Endodermal cell (in vitro differentiated cells): ENCODE results near the gene SLIT3. TPM values are rescaled to one million over a fixed set of nuclear protein-coding genes. Genes with fewer than 3 reads are reported as not detected.

Source experiments
- DNase-seq: peaks from one replicate; pipeline ENCODE4 v3.0.0-alpha.2; 2017
- H3K27ac ChIP-seq: 2 replicates; pipeline ENCODE4 v1.5.1; 2013; ENCODE audit warnings: mild to moderate bottlenecking, low read depth, low read length, moderate library complexity
- H3K27me3 ChIP-seq: 2 replicates; pipeline ENCODE4 v1.6.1; 2013; ENCODE audit warnings: mild to moderate bottlenecking, low read length, moderate library complexity; ENCODE audit not compliant: insufficient read depth, control insufficient read depth, poor library complexity, severe bottlenecking
- H3K36me3 ChIP-seq: 2 replicates; pipeline ENCODE4 v1.7.0; 2013; ENCODE audit warnings: mild to moderate bottlenecking, low read length, moderate library complexity; ENCODE audit not compliant: control insufficient read depth, insufficient read depth
- H3K4me1 ChIP-seq: one replicate; pipeline ENCODE4 v1.7.0; 2013; ENCODE audit warnings: low read length; ENCODE audit not compliant: control insufficient read depth, insufficient read depth
- H3K4me3 ChIP-seq: 2 replicates; pipeline ENCODE4 v1.5.1; 2013; ENCODE audit warnings: mild to moderate bottlenecking, low read length, moderate library complexity
- H3K9ac ChIP-seq: 2 replicates; pipeline ENCODE4 v1.6.1; 2013; ENCODE audit warnings: mild to moderate bottlenecking, low read length, moderate library complexity; ENCODE audit not compliant: poor library complexity, severe bottlenecking; ENCODE audit errors: extremely low read depth
- H3K9me3 ChIP-seq: 2 replicates; pipeline ENCODE4 v1.6.1; 2013; ENCODE audit warnings: mild to moderate bottlenecking, low read length, moderate library complexity; ENCODE audit not compliant: control insufficient read depth
- H3K27ac Mint-ChIP-seq: 2 replicates; pipeline ENCODE4 v1.8.0; 2020; ENCODE audit warnings: mixed read lengths
- H3K27me3 Mint-ChIP-seq: 2 replicates; pipeline ENCODE4 v1.8.0; 2021; ENCODE audit warnings: mild to moderate bottlenecking, mixed read lengths; ENCODE audit not compliant: insufficient read depth
- H3K36me3 Mint-ChIP-seq: 2 replicates; pipeline ENCODE4 v1.8.0; 2020; ENCODE audit warnings: low read depth, mixed read lengths
- H3K4me1 Mint-ChIP-seq: 2 replicates; pipeline ENCODE4 v1.8.0; 2020; ENCODE audit warnings: mixed read lengths
- H3K4me3 Mint-ChIP-seq: 2 replicates; pipeline ENCODE4 v1.8.0; 2020; ENCODE audit warnings: mild to moderate bottlenecking, moderate library complexity, mixed read lengths
- H3K9me3 Mint-ChIP-seq: 2 replicates; pipeline ENCODE4 v1.8.0; 2020; ENCODE audit warnings: mild to moderate bottlenecking, mixed read lengths
- CTCF ChIP-seq: fragments of 200-600 bp; sonication (generic); conservative IDR thresholded peaks from 2 replicates; pipeline ENCODE4 v1.5.0; 2021; ENCODE audit warnings: antibody characterized with exemption, mild to moderate bottlenecking
- WGBS, 2 experiments: methylation state at CpG; one replicate each; pipeline versions ENCODE4 v1.1.5 to v1.1.7; 2013; ENCODE audit warnings: missing lambda C conversion rate in 2 of 2, mixed read lengths in 1 of 2; ENCODE audit not compliant: insufficient coverage in 1 of 2, insufficient read length in 1 of 2; 5-methylcytosine and 5-hydroxymethylcytosine counted together
- total RNA-seq, 2 donors: library from RNA; stranded (reverse); fragmentation: NEBNext Ultra II Directional in 1 of 2; extraction: Animal tissue kit (Norgen Biotek cat#: 25700) in 1 of 2; gene quantifications; 2 replicates in 1 of 2; 3 replicates in 1 of 2; pipeline ENCODE4 v1.2.1, GENCODE V29; 2021

SLIT3 gene
- total RNA-seq, 2 donors from 2014 or later: 2.5 to 3.4 TPM

- no peak for TF ChIP-seq CTCF
- Histone ChIP-seq H3K27ac (no peak overlapping the region), H3K9ac (no peak overlapping the region), H3K9me3 (no peaks in the 10 kb centered on the region), H3K4me3 (no peak overlapping the region), H3K36me3 (no peaks in the 10 kb centered on the region), H3K4me1 (peaks cover 9% of the 10 kb centered on the region), H3K27me3 (no peaks in the 10 kb centered on the region)
- Mint-ChIP-seq H3K4me1 (peaks cover 24% of the 10 kb centered on the region), H3K4me3 (no peak overlapping the region), H3K27ac (no peak overlapping the region), H3K9me3 (no peaks in the 10 kb centered on the region), H3K36me3 (no peaks in the 10 kb centered on the region), H3K27me3 (no peaks in the 10 kb centered on the region)
- DNase-seq: no peak
- 93 to 100% methylated on average over 3 to 5 of the region's 5 CpGs for WGBS, 2 experiments
Observed at GRCh38 chr5:168939887-168940544, 360.9 kb downstream of the SLIT3 start.

- Mint-ChIP-seq H3K36me3 (no peaks in the 10 kb centered on the region), H3K4me3 (no peak overlapping the region), H3K4me1 (peaks cover 16% of the 10 kb centered on the region), H3K27ac (no peak overlapping the region), H3K27me3 (no peaks in the 10 kb centered on the region), H3K9me3 (no peaks in the 10 kb centered on the region)
- Histone ChIP-seq H3K4me3 (no peak overlapping the region), H3K9ac (no peak overlapping the region), H3K9me3 (no peaks in the 10 kb centered on the region), H3K4me1 (peaks cover 2% of the 10 kb centered on the region), H3K27me3 (no peaks in the 10 kb centered on the region), H3K27ac (no peak overlapping the region), H3K36me3 (no peaks in the 10 kb centered on the region)
- no peak for DNase-seq
- 94 to 95% methylated on average over 6 to 9 of the region's 9 CpGs for WGBS, 2 experiments
- no peak for TF ChIP-seq CTCF
Observed at GRCh38 chr5:168939156-168939800, 361.7 kb downstream of the SLIT3 start.

DNA sequence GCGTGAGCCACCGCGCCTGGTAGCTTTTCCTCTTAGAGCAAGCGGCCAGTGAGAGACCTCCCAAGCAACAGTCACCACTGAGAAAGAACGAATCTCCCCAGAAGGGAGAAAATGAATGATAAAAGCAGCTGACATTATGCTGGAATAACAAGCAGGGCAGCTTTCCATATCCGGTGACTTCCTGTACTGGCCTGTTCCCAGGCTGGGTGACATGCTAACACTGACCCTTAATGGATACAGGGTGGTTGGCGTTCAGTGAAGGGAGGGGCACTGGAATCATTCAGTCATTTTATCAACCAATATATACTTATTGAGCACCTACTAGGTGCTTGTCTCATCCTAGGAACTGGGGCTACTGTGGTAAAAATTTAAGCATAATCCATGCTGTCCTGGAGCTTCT is 364.4 kb downstream of the SLIT3 start:
- H3K27me3 ChIP-seq: no peaks in the 10 kb centered on the region
- no peaks in the 10 kb centered on the region for H3K4me1 ChIP-seq
- H3K9me3 ChIP-seq: no peaks in the 10 kb centered on the region
- no peaks in the 10 kb centered on the region for H3K36me3 ChIP-seq
- Mint-ChIP-seq H3K27me3 (peaks cover 3% of the 10 kb centered on the region), H3K36me3 (no peaks in the 10 kb centered on the region), H3K4me3 (no peak overlapping the region), H3K27ac (no peak overlapping the region), H3K9me3 (no peaks in the 10 kb centered on the region), H3K4me1 (peaks cover 8% of the 10 kb centered on the region)
- DNase-seq: no peak
- 96 to 100% methylated on average over 3 to 7 of the region's 7 CpGs for WGBS, 2 experiments
- no peak for TF ChIP-seq CTCF
- H3K9ac ChIP-seq: no peak overlapping the region
- H3K27ac ChIP-seq: no peak overlapping the region
- no peak overlapping the region for H3K4me3 ChIP-seq
